ENCODE data around the gene GAR1. TPM values are rescaled to one million over a fixed set of nuclear protein-coding genes. Genes with fewer than 3 reads are reported as not detected.

GAR1 gene
- total RNA-seq, 4 donors from 2014 or later: 5.9 to 15.4 (median 12.0) TPM

DNA sequence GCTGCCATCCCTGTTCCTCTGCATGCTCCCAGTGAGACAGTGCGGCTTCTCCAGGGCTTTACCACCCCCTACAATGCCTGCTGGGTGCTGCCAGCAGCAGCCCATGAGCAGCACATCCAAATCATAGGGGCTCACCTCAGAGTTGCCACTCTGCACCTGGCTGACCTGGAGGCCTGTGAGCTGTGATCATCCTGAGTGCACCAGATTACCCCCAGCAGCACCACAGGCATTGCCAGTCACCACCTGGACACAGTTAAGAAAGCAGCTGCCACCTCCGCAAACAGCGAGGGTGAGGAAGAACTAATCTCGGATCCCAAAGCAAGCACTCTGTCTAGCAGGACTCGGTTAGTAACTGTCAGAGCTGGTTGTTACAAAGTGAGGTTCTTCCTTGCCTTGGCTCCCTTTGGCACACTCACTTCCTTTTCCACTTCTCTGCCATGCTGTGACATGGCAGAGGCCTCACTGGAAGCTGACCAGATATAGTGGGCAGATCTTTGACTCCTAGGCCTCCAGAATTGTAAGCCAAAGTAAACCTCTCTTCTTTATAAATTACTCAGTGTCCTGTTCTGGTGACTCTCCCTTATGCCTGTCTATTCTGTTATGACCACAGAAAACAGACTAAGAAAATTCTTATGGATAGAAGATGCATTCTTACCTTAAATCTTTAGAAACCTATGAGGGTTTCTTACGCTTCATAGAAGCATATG lies 57.5 kb downstream of the GAR1 start:
- no peak for TF ChIP-seq POLR2A (IDR thresholded peaks at IDR 0.05)
- no peak for TF ChIP-seq EP300 (IDR thresholded peaks at IDR 0.05)
- TF ChIP-seq POLR2AphosphoS5 (IDR thresholded peaks at IDR 0.05): no peak
- TF ChIP-seq, protein P1, sequence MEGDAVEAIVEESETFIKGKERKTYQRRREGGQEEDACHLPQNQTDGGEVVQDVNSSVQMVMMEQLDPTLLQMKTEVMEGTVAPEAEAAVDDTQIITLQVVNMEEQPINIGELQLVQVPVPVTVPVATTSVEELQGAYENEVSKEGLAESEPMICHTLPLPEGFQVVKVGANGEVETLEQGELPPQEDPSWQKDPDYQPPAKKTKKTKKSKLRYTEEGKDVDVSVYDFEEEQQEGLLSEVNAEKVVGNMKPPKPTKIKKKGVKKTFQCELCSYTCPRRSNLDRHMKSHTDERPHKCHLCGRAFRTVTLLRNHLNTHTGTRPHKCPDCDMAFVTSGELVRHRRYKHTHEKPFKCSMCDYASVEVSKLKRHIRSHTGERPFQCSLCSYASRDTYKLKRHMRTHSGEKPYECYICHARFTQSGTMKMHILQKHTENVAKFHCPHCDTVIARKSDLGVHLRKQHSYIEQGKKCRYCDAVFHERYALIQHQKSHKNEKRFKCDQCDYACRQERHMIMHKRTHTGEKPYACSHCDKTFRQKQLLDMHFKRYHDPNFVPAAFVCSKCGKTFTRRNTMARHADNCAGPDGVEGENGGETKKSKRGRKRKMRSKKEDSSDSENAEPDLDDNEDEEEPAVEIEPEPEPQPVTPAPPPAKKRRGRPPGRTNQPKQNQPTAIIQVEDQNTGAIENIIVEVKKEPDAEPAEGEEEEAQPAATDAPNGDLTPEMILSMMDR (IDR thresholded peaks at IDR 0.05): no peak

GRCh38 chr4:109873791-109874514 lies 58.4 kb downstream of the GAR1 start:
- no peak for DNase-seq (ENCODE audit: low spot score in 2 of 2)
- no peaks in the 10 kb centered on the region for H3K27me3 ChIP-seq
- no peak overlapping the region for H3K4me3 ChIP-seq
- no peaks in the 10 kb centered on the region for H3K9me3 ChIP-seq
- peaks cover 6% of the 10 kb centered on the region for H3K36me3 ChIP-seq
- H3K4me1 ChIP-seq: peaks cover 4% of the 10 kb centered on the region
- 49% methylated on average over 11 of the region's 11 CpGs for WGBS
- TF ChIP-seq EP300 (IDR thresholded peaks at IDR 0.05) (no peak), POLR2A (IDR thresholded peaks at IDR 0.05) (no peak), POLR2AphosphoS5 (IDR thresholded peaks at IDR 0.05) (no peak)
- TF ChIP-seq, protein P1 (IDR thresholded peaks at IDR 0.05): no peak
- H3K27ac ChIP-seq: no peak overlapping the region

More for the DNA sequence above, 57.5 kb downstream of the GAR1 start:
- 96% methylated on average over 4 of the region's 6 CpGs for WGBS
- Histone ChIP-seq H3K9me3 (no peaks in the 10 kb centered on the region), H3K27me3 (no peaks in the 10 kb centered on the region), H3K4me3 (no peak overlapping the region), H3K36me3 (peaks cover 6% of the 10 kb centered on the region), H3K27ac (no peak overlapping the region), H3K4me1 (peaks cover 4% of the 10 kb centered on the region)
- no peak for DNase-seq (ENCODE audit: low spot score in 2 of 2)

Other genes starting within 250 kb of the GAR1 start
- 10 to 100 TPM; 18.4 to 30.5 (median 20.3) TPM for gene CASP6, start 112.3 kb upstream of the GAR1 start, total RNA-seq
- gene PLA2G12A, start 85.7 kb upstream of the GAR1 start, total RNA-seq: 10 to 100 TPM; 15.6 to 33.2 (median 20.5) TPM
- 10 to 100 TPM in 1 of 4 donors, 1 to 10 TPM in 2, not detected in 1; 2.0 to 10.1 (median 3.7) TPM for gene CFI, start 13.8 kb upstream of the GAR1 start, total RNA-seq
- gene RRH, start 12.2 kb downstream of the GAR1 start, total RNA-seq: 1 to 10 TPM in 1 of 4 donors, under 1 TPM in 1, not detected in 2; 0.78 to 1.2 TPM
- 1 to 10 TPM in 1 of 4 donors, under 1 TPM in 2, not detected in 1; 0.15 to 2.2 (median 0.38) TPM for gene LRIT3, start 32.3 kb downstream of the GAR1 start, total RNA-seq
- 10 to 100 TPM in 1 of 4 donors, 1 to 10 TPM in 3; 1.1 to 20.3 (median 2.9) TPM for gene EGF, start 97.1 kb downstream of the GAR1 start, total RNA-seq

Data from suprapubic skin (tissue), 4 donors.